ENCODE data around the gene NPAS2. TPM values are rescaled to one million over a fixed set of nuclear protein-coding genes. Genes with fewer than 3 reads are reported as not detected.
A peak's percentile ranks its signal among the peaks of the same experiment; 100 is the strongest.

NPAS2 gene
- total RNA-seq, 1 donor from 2014 or later: 10.7 TPM

- Mint-ChIP-seq H3K9me3 (peaks cover 4% of the 10 kb centered on the region), H3K36me3 (no peaks in the 10 kb centered on the region), H3K27ac (no peak overlapping the region), H3K4me1 (ENCODE audit: unreplicated experiment) (peaks cover 7% of the 10 kb centered on the region), H3K4me3 (no peak overlapping the region), H3K27me3 (peaks cover 44% of the 10 kb centered on the region)
- no peak for TF ChIP-seq CTCF (conservative IDR thresholded peaks at IDR 0.05)
- DNase-seq (ENCODE audit: extremely low spot score, unreplicated experiment): no peak
Measured at GRCh38 chr2:100812116-100812515, 7.8 kb upstream of the NPAS2 start.

- H3K27ac Mint-ChIP-seq: no peak overlapping the region
- H3K27me3 Mint-ChIP-seq: peaks cover 44% of the 10 kb centered on the region
- no peak for TF ChIP-seq CTCF (conservative IDR thresholded peaks at IDR 0.05)
- H3K4me1 Mint-ChIP-seq (ENCODE audit: unreplicated experiment): peaks cover 7% of the 10 kb centered on the region
- no peak for DNase-seq (ENCODE audit: extremely low spot score, unreplicated experiment)
- no peaks in the 10 kb centered on the region for H3K36me3 Mint-ChIP-seq
- H3K9me3 Mint-ChIP-seq: peaks cover 4% of the 10 kb centered on the region
- no peak overlapping the region for H3K4me3 Mint-ChIP-seq
Measured at GRCh38 chr2:100812573-100812972, 7.4 kb upstream of the NPAS2 start.

GRCh38 chr2:100813527-100813926, 6.4 kb upstream of the NPAS2 start:
- TF ChIP-seq CTCF (conservative IDR thresholded peaks at IDR 0.05): no peak
- Mint-ChIP-seq H3K9me3 (peaks cover 3% of the 10 kb centered on the region), H3K27ac (no peak overlapping the region), H3K4me3 (no peak overlapping the region), H3K4me1 (ENCODE audit: unreplicated experiment) (peaks cover 16% of the 10 kb centered on the region), H3K27me3 (peaks cover 47% of the 10 kb centered on the region), H3K36me3 (no peaks in the 10 kb centered on the region)
- no peak for DNase-seq (ENCODE audit: extremely low spot score, unreplicated experiment)

- no peak overlapping the region for H3K4me3 Mint-ChIP-seq
- H3K9me3 Mint-ChIP-seq: no peaks in the 10 kb centered on the region
- peaks cover 48% of the 10 kb centered on the region for H3K27me3 Mint-ChIP-seq
- peaks cover 16% of the 10 kb centered on the region for H3K4me1 Mint-ChIP-seq (ENCODE audit: unreplicated experiment)
- no peak overlapping the region for H3K27ac Mint-ChIP-seq
- no peaks in the 10 kb centered on the region for H3K36me3 Mint-ChIP-seq
- no peak for TF ChIP-seq CTCF (conservative IDR thresholded peaks at IDR 0.05)
- DNase-seq (ENCODE audit: extremely low spot score, unreplicated experiment): no peak
Measured at GRCh38 chr2:100814043-100814442, 5.9 kb upstream of the NPAS2 start.

GRCh38 chr2:100814453-100814852, 5.5 kb upstream of the NPAS2 start:
- TF ChIP-seq CTCF (conservative IDR thresholded peaks at IDR 0.05): no peak
- Mint-ChIP-seq H3K4me3 (no peak overlapping the region), H3K4me1 (ENCODE audit: unreplicated experiment) (peaks cover 16% of the 10 kb centered on the region), H3K27me3 (peaks cover 48% of the 10 kb centered on the region), H3K9me3 (no peaks in the 10 kb centered on the region), H3K36me3 (no peaks in the 10 kb centered on the region), H3K27ac (no peak overlapping the region)
- DNase-seq (ENCODE audit: extremely low spot score, unreplicated experiment): no peak

GRCh38 chr2:100817388-100817985, 2.5 kb upstream of the NPAS2 start:
- no peak for TF ChIP-seq CTCF (conservative IDR thresholded peaks at IDR 0.05)
- no peak for DNase-seq (ENCODE audit: extremely low spot score, unreplicated experiment)
- H3K4me1 Mint-ChIP-seq (ENCODE audit: unreplicated experiment): peaks cover 12% of the 10 kb centered on the region
- peak overlapping the region; percentile 96 for H3K27ac Mint-ChIP-seq
- H3K36me3 Mint-ChIP-seq: no peaks in the 10 kb centered on the region
- peaks cover 55% of the 10 kb centered on the region for H3K27me3 Mint-ChIP-seq
- H3K9me3 Mint-ChIP-seq: no peaks in the 10 kb centered on the region
- peak overlapping the region; percentile 87 for H3K4me3 Mint-ChIP-seq

All from type B pancreatic cell (in vitro differentiated cells).